Esophagus muscularis mucosa (tissue), 4 donors: ENCODE measurements around the gene ZDHHC8. TPM values are rescaled to one million over a fixed set of nuclear protein-coding genes. Genes with fewer than 3 reads are reported as not detected.

ENCODE experiments used
- DNase-seq: peaks from one replicate; pipeline ENCODE4 v3.0.0-alpha.2; 2017; ENCODE audit errors: extremely low spot score
- H3K27ac ChIP-seq, 4 donors: fragments of 200-600 bp; sonication (generic); replicated peaks in 1 of 4; 1 replicate in 3 of 4; 2 replicates in 1 of 4; pipeline ENCODE4 v1.5.1; 2016 to 2019; ENCODE audit warnings: mild to moderate bottlenecking in 1 of 4
- H3K27me3 ChIP-seq, 4 donors: fragments of 200-600 bp; sonication (generic); one replicate each; pipeline versions ENCODE4 v1.5.1 to v1.6.0; 2016 to 2019
- H3K36me3 ChIP-seq, 4 donors: fragments of 200-600 bp; sonication (generic); one replicate each; pipeline ENCODE4 v1.5.1; 2016 to 2019
- H3K4me1 ChIP-seq, 4 donors: fragments of 200-600 bp; sonication (generic); one replicate each; pipeline ENCODE4 v1.5.1; 2016 to 2019
- H3K4me3 ChIP-seq, 4 donors: fragments of 200-600 bp; sonication (generic); 1 replicate in 2 of 4; 2 replicates in 2 of 4; pipeline ENCODE4 v1.5.1; 2016 to 2019; ENCODE audit warnings: mild to moderate bottlenecking in 4 of 4, moderate library complexity in 1 of 4
- H3K9me3 ChIP-seq, 4 donors: fragments of 200-600 bp; sonication (generic); 1 replicate in 3 of 4; 2 replicates in 1 of 4; pipeline ENCODE4 v1.5.1; 2016 to 2019
- EP300 ChIP-seq: sonication (generic); formaldehyde crosslinking; IDR thresholded peaks from one replicate; pipeline ENCODE4 v1.6.1; 2017; ENCODE audit warnings: antibody characterized with exemption
- POLR2A ChIP-seq: fragments of 450-650 bp; IDR thresholded peaks from one replicate; pipeline ENCODE4 v1.6.1; 2017; ENCODE audit warnings: antibody characterized with exemption, moderate library complexity, mild to moderate bottlenecking, low read depth
- POLR2AphosphoS5 ChIP-seq, 2 donors: sonication (generic); formaldehyde crosslinking; IDR thresholded peaks; one replicate each; pipeline ENCODE4 v1.6.1; 2017; ENCODE audit warnings: antibody characterized with exemption in 2 of 2
- WGBS: methylation state at CpG from one replicate; pipeline ENCODE4 v1.1.5; 2018; 5-methylcytosine and 5-hydroxymethylcytosine counted together
- intact Hi-C: fragments of 100-400 bp; cut with DNase I; formaldehyde crosslinking; loops from one replicate; pipeline ENCODE4 v1.15.1; 2023
- total RNA-seq, 4 donors: library from RNA; depleted of rRNA; stranded (reverse); fragments of >200 nt; gene quantifications; one replicate each; pipeline versions ENCODE4 v1.1.0 to v1.2.1, GENCODE V29; 2016
- TF ChIP-seq, protein P1 (sequence below), 3 experiments: fragments of 200-600 bp in 2 of 3; fragments of 450-650 bp in 1 of 3; sonication (generic) in 2 of 3; IDR thresholded peaks; one replicate each; pipeline ENCODE4 v1.5.1; 2017 to 2019; ENCODE audit warnings: antibody characterized with exemption in 3 of 3, mild to moderate bottlenecking in 2 of 3, moderate library complexity in 1 of 3

The ZDHHC8 gene
- total RNA-seq, 4 donors from 2014 or later, result 11.8 to 33.2 (median 23.8) TPM

DNA sequence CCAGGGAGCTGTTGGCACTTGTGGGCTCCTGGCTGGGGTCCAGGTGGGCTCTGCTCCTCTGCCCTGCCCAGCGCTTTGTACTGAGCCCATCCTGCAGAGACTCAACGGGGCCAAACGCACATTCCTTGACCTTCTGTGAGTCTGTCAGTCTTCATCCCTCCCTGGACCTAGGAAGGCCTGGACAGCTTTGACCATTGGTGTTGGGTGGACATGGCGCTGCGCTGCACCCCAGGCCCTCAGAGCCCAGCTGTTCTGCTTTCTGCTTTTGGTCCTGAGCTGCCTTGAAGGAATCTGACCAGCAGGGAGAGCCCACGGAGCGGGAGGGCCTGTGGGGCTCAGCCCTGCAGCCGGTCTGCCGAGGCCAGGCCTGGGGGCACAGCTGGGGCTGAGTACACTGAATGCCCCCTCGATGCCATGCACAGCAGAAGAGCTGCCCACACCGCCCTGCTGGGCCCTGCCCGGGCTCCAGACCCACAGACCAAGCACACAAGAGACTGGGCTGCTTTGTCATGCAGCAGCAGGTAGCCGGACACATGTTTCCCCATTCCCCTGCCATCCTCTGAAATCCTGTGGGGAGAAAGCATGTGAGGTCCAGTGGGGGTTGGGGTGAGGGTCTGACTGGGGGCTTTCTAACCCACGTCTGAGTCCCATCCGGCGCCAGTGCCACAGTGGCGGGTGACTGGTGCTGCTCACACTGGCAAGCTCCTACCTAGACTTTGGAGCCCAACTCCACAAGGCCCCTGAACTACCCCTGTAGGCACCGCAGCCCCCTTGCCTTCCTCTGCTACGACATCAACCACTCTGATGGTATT lies 43.4 kb downstream of the ZDHHC8 start:
- Histone ChIP-seq H3K36me3 (no peaks in the 10 kb centered on the region), H3K4me3 (no peak overlapping the region), H3K27me3 (peaks cover 0 to 7% (median 0%) of the 10 kb centered on the region in 4 donors), H3K4me1 (no peaks in the 10 kb centered on the region), H3K27ac (no peak overlapping the region), H3K9me3 (no peaks in the 10 kb centered on the region)
- intact Hi-C loops, result no loop called here
- WGBS, result 53% methylated on average over 12 of the region's 19 CpGs
- no peak for DNase-seq
- no peak for TF ChIP-seq POLR2A
- TF ChIP-seq, protein P1, sequence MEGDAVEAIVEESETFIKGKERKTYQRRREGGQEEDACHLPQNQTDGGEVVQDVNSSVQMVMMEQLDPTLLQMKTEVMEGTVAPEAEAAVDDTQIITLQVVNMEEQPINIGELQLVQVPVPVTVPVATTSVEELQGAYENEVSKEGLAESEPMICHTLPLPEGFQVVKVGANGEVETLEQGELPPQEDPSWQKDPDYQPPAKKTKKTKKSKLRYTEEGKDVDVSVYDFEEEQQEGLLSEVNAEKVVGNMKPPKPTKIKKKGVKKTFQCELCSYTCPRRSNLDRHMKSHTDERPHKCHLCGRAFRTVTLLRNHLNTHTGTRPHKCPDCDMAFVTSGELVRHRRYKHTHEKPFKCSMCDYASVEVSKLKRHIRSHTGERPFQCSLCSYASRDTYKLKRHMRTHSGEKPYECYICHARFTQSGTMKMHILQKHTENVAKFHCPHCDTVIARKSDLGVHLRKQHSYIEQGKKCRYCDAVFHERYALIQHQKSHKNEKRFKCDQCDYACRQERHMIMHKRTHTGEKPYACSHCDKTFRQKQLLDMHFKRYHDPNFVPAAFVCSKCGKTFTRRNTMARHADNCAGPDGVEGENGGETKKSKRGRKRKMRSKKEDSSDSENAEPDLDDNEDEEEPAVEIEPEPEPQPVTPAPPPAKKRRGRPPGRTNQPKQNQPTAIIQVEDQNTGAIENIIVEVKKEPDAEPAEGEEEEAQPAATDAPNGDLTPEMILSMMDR (IDR thresholded peaks at IDR 0.05), result peak in 1 of 3 experiments; percentile 7

DNA sequence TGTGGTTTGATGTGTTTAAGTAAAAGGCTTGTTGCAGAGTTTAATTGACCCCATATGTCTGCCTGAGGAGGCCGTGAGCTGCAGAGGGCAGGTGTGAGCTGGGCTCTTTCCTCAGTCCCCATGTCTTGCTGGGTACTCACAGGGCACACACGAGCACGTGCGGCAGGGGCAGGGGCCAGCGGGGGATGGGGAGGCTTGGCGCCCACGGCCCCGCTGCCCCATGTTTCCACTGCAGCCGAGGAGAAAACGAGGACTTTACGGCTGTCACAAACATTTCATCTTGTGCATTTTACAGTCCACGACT lies 43.9 kb downstream of the ZDHHC8 start:
- intact Hi-C loops, result no loop called here
- no peak overlapping the region for H3K27ac ChIP-seq
- H3K4me3 ChIP-seq, result no peak overlapping the region
- peaks cover 0 to 5% (median 0%) of the 10 kb centered on the region in 4 donors for H3K27me3 ChIP-seq
- DNase-seq, result no peak
- H3K36me3 ChIP-seq, result no peaks in the 10 kb centered on the region
- H3K4me1 ChIP-seq, result no peaks in the 10 kb centered on the region
- H3K9me3 ChIP-seq, result no peaks in the 10 kb centered on the region
- no peak for TF ChIP-seq EP300
- TF ChIP-seq, protein P1 (IDR thresholded peaks at IDR 0.05), result no peak
- WGBS, result 49% methylated on average over 12 of the region's 12 CpGs

DNA sequence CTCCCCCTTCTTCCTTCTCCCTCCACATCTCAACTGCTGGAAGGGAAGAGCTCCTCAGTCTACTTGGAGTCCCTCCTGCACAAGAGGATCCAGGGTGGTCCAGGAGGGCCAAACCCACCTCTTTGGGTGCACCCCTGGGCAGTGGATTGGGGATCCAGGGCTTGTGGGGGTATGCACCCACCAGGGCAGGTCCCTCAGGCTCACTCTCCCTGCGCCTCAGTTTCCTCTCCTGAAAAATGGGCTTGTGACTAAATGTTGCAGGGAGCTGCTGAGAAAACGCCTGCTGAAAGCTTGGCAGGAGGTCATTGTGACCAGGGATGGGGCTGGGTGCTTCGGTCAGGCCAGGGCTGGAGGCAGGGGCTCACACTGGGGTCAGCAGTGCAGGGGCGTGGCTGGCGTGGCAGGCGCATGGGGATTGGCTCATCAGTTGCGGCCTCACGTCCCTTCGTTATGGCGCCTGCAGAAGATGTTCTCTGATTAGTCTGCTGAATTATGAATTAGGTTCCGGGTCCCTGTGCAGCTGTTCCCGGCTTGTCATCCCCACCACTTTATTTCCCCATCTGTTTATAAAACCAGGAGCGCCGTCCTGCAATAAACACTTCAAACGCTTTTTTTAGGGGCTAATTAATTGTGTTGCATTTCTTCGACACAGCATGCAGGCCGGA lies 44.9 kb downstream of the ZDHHC8 start:
- TF ChIP-seq POLR2A, result no peak
- TF ChIP-seq EP300, result no peak
- TF ChIP-seq POLR2AphosphoS5 (IDR thresholded peaks at IDR 0.05), result no peak
- TF ChIP-seq, protein P1 (IDR thresholded peaks at IDR 0.05), result no peak
- Histone ChIP-seq H3K27me3 (peaks cover 0 to 5% (median 0%) of the 10 kb centered on the region in 4 donors), H3K36me3 (no peaks in the 10 kb centered on the region), H3K4me1 (no peaks in the 10 kb centered on the region), H3K9me3 (no peaks in the 10 kb centered on the region), H3K4me3 (no peak overlapping the region), H3K27ac (no peak overlapping the region)
- no peak for DNase-seq
- intact Hi-C loops, result no loop called here
- 85% methylated on average over 14 of the region's 17 CpGs for WGBS

DNA sequence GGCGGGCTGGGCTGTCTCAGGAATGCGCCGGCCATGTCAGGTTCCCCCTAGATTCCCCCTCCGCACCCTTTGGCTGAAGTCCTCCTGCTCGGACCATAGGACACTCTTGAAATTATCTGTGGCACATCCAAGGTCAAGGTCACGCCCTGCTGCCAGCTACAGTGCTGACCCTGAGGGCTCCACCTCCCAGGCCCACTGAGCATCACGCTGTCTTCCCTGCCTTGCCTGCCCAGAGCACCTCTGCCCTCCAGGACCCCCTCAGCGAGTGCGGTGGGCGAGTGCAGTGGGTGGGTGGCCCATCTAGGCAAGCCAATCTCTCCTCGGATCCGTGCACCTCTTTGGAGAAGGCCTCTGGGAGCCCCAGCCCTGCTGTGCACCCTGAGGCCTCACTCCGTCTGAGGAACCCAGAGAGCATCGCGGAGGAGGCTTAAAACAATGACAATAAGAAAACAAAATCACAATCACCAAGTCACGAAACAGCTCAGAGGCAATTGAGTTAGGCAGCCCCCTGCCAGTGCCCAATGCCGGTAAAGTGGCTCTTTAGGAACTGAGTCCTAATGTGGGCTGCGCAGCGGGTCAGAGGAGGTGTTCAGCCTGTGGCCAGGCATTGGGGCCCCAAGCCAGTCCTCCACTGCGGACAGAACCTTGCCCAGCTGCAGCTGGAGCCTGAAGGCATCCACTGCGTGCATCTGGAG lies 45.8 kb downstream of the ZDHHC8 start:
- intact Hi-C loops, result no loop called here
- WGBS, result 81% methylated on average over 18 of the region's 21 CpGs

More for the DNA sequence above, 45.8 kb downstream of the ZDHHC8 start:
- no peak overlapping the region for H3K4me3 ChIP-seq
- DNase-seq, result no peak
- H3K27ac ChIP-seq, result no peak overlapping the region
- H3K9me3 ChIP-seq, result no peaks in the 10 kb centered on the region
- peaks cover 0 to 5% (median 0%) of the 10 kb centered on the region in 4 donors for H3K27me3 ChIP-seq
- H3K36me3 ChIP-seq, result no peaks in the 10 kb centered on the region
- TF ChIP-seq POLR2AphosphoS5 (IDR thresholded peaks at IDR 0.05) (no peak), EP300 (no peak), POLR2A (no peak)
- TF ChIP-seq, protein P1 (IDR thresholded peaks at IDR 0.05), result no peak
- H3K4me1 ChIP-seq, result no peaks in the 10 kb centered on the region
